OCI-LY1 (cell line): Measurements from ENCODE around the gene PDE6A.

Experiments
- H2AFZ ChIP-seq: fragments of 200-600 bp; sonication (generic), shearing (Covaris generic); 2 replicates; pipeline ENCODE4 v1.6.0; 2014; ENCODE audit warnings: antibody characterized with exemption, mild to moderate bottlenecking, low read length
- H3F3A ChIP-seq: fragments of 200-600 bp; sonication (generic), shearing (Covaris generic); 2 replicates; pipeline ENCODE4 v1.6.0; 2014; ENCODE audit warnings: mild to moderate bottlenecking, antibody characterized with exemption, low read length, moderate library complexity; ENCODE audit not compliant: insufficient read depth
- H3K27ac ChIP-seq: fragments of 200-600 bp; sonication (generic); 2 replicates; pipeline ENCODE4 v1.5.1; 2014; ENCODE audit warnings: low read length, mixed run types, mild to moderate bottlenecking, low read depth; ENCODE audit not compliant: poor library complexity, severe bottlenecking
- H3K27me3 ChIP-seq: fragments of 200-600 bp; sonication (generic); 2 replicates; pipeline ENCODE4 v1.6.0; 2014; ENCODE audit warnings: antibody characterized with exemption, mild to moderate bottlenecking, low read length, moderate library complexity; ENCODE audit not compliant: insufficient read depth
- H3K36me3 ChIP-seq: fragments of 200-600 bp; sonication (generic); 2 replicates; pipeline ENCODE4 v1.6.1; 2014; ENCODE audit warnings: mild to moderate bottlenecking, antibody characterized with exemption, low read length, moderate library complexity, mixed read lengths; ENCODE audit not compliant: insufficient read depth
- H3K4me1 ChIP-seq: fragments of 200-600 bp; sonication (generic); 2 replicates; pipeline ENCODE4 v1.5.1; 2014; ENCODE audit warnings: mild to moderate bottlenecking, low read length, moderate library complexity; ENCODE audit not compliant: insufficient read depth, severe bottlenecking
- H3K4me2 ChIP-seq: fragments of 200-600 bp; sonication (generic), shearing (Covaris generic); 2 replicates; pipeline ENCODE4 v1.6.1; 2014; ENCODE audit warnings: low read length
- H3K4me3 ChIP-seq: fragments of 200-600 bp; sonication (generic); 2 replicates; pipeline ENCODE4 v1.5.1; 2014; ENCODE audit warnings: low read length, low read depth, mild to moderate bottlenecking, mixed read lengths; ENCODE audit not compliant: poor library complexity, severe bottlenecking
- H3K79me2 ChIP-seq: fragments of 200-600 bp; shearing (Covaris generic); 2 replicates; pipeline ENCODE4 v1.6.1; 2016; ENCODE audit warnings: mixed run types, low read length, mixed read lengths; ENCODE audit not compliant: insufficient read depth
- H3K9ac ChIP-seq: fragments of 200-600 bp; sonication (generic), shearing (Covaris generic); 2 replicates; pipeline ENCODE4 v1.6.1; 2014; ENCODE audit warnings: mild to moderate bottlenecking, low read length, mixed read lengths
- H3K9me2 ChIP-seq: fragments of 200-600 bp; sonication (generic), shearing (Covaris generic); 2 replicates; pipeline ENCODE4 v1.6.1; 2014; ENCODE audit warnings: low read depth, mild to moderate bottlenecking, low read length, mixed read lengths
- H3K9me3 ChIP-seq: fragments of 200-600 bp; shearing (Covaris generic); 2 replicates; pipeline ENCODE4 v1.6.1; 2014; ENCODE audit warnings: low read length, mixed read lengths
- H4K20me1 ChIP-seq: fragments of 200-600 bp; sonication (generic), shearing (Covaris generic); 2 replicates; pipeline ENCODE4 v1.6.0; 2016; ENCODE audit warnings: mild to moderate bottlenecking, low read length; ENCODE audit not compliant: insufficient read depth
- EZH2 ChIP-seq: fragments of 200-600 bp; sonication (generic), shearing (Covaris generic); IDR thresholded peaks from 2 replicates; pipeline ENCODE4 v1.8.0; 2017; ENCODE audit warnings: borderline replicate concordance, mixed run types, mild to moderate bottlenecking, antibody characterized with exemption, low read length, moderate library complexity, mixed read lengths
- TF ChIP-seq, protein P1 (sequence below): fragments of 200-600 bp; sonication (generic), shearing (Covaris generic); IDR thresholded peaks from 2 replicates; pipeline ENCODE4 v1.5.1; 2017; ENCODE audit warnings: mild to moderate bottlenecking, antibody characterized with exemption, low read length, moderate library complexity, mixed read lengths

The PDE6A gene

GRCh38 chr5:149837680-149838269, 106.8 kb downstream of the PDE6A start:
- no peaks in the 10 kb centered on the region for H3K79me2 ChIP-seq
- no peaks in the 10 kb centered on the region for H3K9me2 ChIP-seq
- H2AFZ ChIP-seq: no peak overlapping the region
- TF ChIP-seq EZH2: no peak
- TF ChIP-seq, protein P1, sequence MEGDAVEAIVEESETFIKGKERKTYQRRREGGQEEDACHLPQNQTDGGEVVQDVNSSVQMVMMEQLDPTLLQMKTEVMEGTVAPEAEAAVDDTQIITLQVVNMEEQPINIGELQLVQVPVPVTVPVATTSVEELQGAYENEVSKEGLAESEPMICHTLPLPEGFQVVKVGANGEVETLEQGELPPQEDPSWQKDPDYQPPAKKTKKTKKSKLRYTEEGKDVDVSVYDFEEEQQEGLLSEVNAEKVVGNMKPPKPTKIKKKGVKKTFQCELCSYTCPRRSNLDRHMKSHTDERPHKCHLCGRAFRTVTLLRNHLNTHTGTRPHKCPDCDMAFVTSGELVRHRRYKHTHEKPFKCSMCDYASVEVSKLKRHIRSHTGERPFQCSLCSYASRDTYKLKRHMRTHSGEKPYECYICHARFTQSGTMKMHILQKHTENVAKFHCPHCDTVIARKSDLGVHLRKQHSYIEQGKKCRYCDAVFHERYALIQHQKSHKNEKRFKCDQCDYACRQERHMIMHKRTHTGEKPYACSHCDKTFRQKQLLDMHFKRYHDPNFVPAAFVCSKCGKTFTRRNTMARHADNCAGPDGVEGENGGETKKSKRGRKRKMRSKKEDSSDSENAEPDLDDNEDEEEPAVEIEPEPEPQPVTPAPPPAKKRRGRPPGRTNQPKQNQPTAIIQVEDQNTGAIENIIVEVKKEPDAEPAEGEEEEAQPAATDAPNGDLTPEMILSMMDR: peak; percentile 79
- H3K36me3 ChIP-seq: peaks cover 53% of the 10 kb centered on the region
- no peaks in the 10 kb centered on the region for H3K9me3 ChIP-seq
- no peaks in the 10 kb centered on the region for H3K27me3 ChIP-seq
- no peak overlapping the region for H3K4me2 ChIP-seq
- no peaks in the 10 kb centered on the region for H3F3A ChIP-seq
- H4K20me1 ChIP-seq: no peaks in the 10 kb centered on the region
- no peaks in the 10 kb centered on the region for H3K4me1 ChIP-seq
- H3K27ac ChIP-seq: no peak overlapping the region
- H3K9ac ChIP-seq: no peak overlapping the region
- H3K4me3 ChIP-seq: no peak overlapping the region

- Histone ChIP-seq H3F3A (no peaks in the 10 kb centered on the region), H3K4me2 (no peak overlapping the region), H3K9me2 (no peaks in the 10 kb centered on the region), H3K79me2 (no peaks in the 10 kb centered on the region), H3K27ac (no peak overlapping the region), H3K27me3 (no peaks in the 10 kb centered on the region), H4K20me1 (no peaks in the 10 kb centered on the region), H3K4me1 (no peaks in the 10 kb centered on the region), H3K36me3 (peaks cover 41% of the 10 kb centered on the region), H3K9me3 (no peaks in the 10 kb centered on the region), H3K9ac (no peak overlapping the region), H2AFZ (no peak overlapping the region), H3K4me3 (no peak overlapping the region)
- TF ChIP-seq EZH2: no peak
- TF ChIP-seq, protein P1: no peak
Observed at GRCh38 chr5:149836451-149837139, 108.0 kb downstream of the PDE6A start.

- Histone ChIP-seq H3K9ac (no peak overlapping the region), H3K4me2 (no peak overlapping the region), H3F3A (no peaks in the 10 kb centered on the region), H3K79me2 (no peaks in the 10 kb centered on the region), H4K20me1 (no peaks in the 10 kb centered on the region), H3K4me3 (no peak overlapping the region), H2AFZ (no peak overlapping the region), H3K9me2 (no peaks in the 10 kb centered on the region), H3K36me3 (peaks cover 40% of the 10 kb centered on the region; the same call in 1 of the 2 replicates), H3K27ac (no peak overlapping the region), H3K9me3 (no peaks in the 10 kb centered on the region), H3K4me1 (no peaks in the 10 kb centered on the region), H3K27me3 (no peaks in the 10 kb centered on the region)
- TF ChIP-seq, protein P1: peak; percentile 82
- no peak for TF ChIP-seq EZH2
Observed at GRCh38 chr5:149834246-149834855, 110.2 kb downstream of the PDE6A start.
